IgD-negative memory B cell (primary cell): ENCODE measurements around the gene DCBLD2. TPM values are rescaled to one million over a fixed set of nuclear protein-coding genes. Genes with fewer than 3 reads are reported as not detected.
"Not testable (repeated sequence)": the region's sequence is repeated elsewhere in the genome, so short reads cannot be mapped to it uniquely, and the experiment has no call there.

Experiments
- H3K27ac Mint-ChIP-seq, 3 donors: one replicate each; pipeline ENCODE4 v1.8.0; 2020 to 2022; ENCODE audit warnings: mild to moderate bottlenecking in 3 of 3, mixed read lengths in 3 of 3, moderate library complexity in 1 of 3
- H3K27me3 Mint-ChIP-seq: one replicate; pipeline ENCODE4 v1.8.0; 2021; ENCODE audit warnings: mixed read lengths
- H3K36me3 Mint-ChIP-seq: one replicate; pipeline ENCODE4 v1.8.0; 2020; ENCODE audit warnings: mild to moderate bottlenecking, mixed read lengths
- H3K4me1 Mint-ChIP-seq, 3 donors: one replicate each; pipeline ENCODE4 v1.8.0; 2020 to 2022; ENCODE audit warnings: mixed read lengths in 3 of 3, mild to moderate bottlenecking in 1 of 3
- H3K4me3 Mint-ChIP-seq, 4 donors: one replicate each; pipeline ENCODE4 v1.8.0; 2020 to 2022; ENCODE audit warnings: mild to moderate bottlenecking in 4 of 4, mixed read lengths in 4 of 4, moderate library complexity in 3 of 4
- H3K9me3 Mint-ChIP-seq, 3 donors: one replicate each; pipeline ENCODE4 v1.8.0; 2020 to 2021; ENCODE audit warnings: mixed read lengths in 3 of 3, mild to moderate bottlenecking in 1 of 3
- polyA plus RNA-seq: library from polyadenylated mRNA; unstranded; fragments of 300-500 nt; fragmentation: Illumina TruSeq; gene quantifications from one replicate; pipeline ENCODE4 v1.2.3, GENCODE V29; 2021

DCBLD2 gene
- polyA plus RNA-seq, 1 donor from 2014 or later: not detected

- peaks cover 11% of the 10 kb centered on the region for H3K27me3 Mint-ChIP-seq
- peaks cover 8 to 12% (median 11%) of the 10 kb centered on the region in 3 donors for H3K4me1 Mint-ChIP-seq
- H3K36me3 Mint-ChIP-seq: no peaks in the 10 kb centered on the region
- peaks cover 0 to 1% (median 0%) of the 10 kb centered on the region in 3 donors for H3K9me3 Mint-ChIP-seq
- H3K4me3 Mint-ChIP-seq: peak overlapping the region; percentile 83 to 98 (median 90)
- H3K27ac Mint-ChIP-seq: peak overlapping the region in 1 of 3 donors; percentile 29
Measured at GRCh38 chr3:98901119-98901391, 440 bp downstream of the DCBLD2 start.

- Mint-ChIP-seq H3K27ac (peak overlapping the region in 2 of 3 donors; percentile 29 to 46), H3K4me3 (peak overlapping the region; percentile 83 to 92 (median 88)), H3K36me3 (no peaks in the 10 kb centered on the region), H3K27me3 (peaks cover 11% of the 10 kb centered on the region), H3K9me3 (peaks cover 0 to 1% (median 0%) of the 10 kb centered on the region in 3 donors), H3K4me1 (peaks cover 8 to 12% (median 11%) of the 10 kb centered on the region in 3 donors)
Measured at GRCh38 chr3:98900265-98901118, 1.0 kb downstream of the DCBLD2 start.

- Mint-ChIP-seq H3K4me3 (no peak overlapping the region), H3K36me3 (no peaks in the 10 kb centered on the region), H3K27me3 (peaks cover 5% of the 10 kb centered on the region), H3K9me3 (no peaks in the 10 kb centered on the region), H3K4me1 (peaks cover 8 to 12% (median 9%) of the 10 kb centered on the region in 3 donors), H3K27ac (no peak overlapping the region)
Measured at GRCh38 chr3:98897701-98898100, 3.8 kb downstream of the DCBLD2 start.

GRCh38 chr3:98894791-98895576, 6.5 kb downstream of the DCBLD2 start:
- Mint-ChIP-seq H3K9me3 (no peaks in the 10 kb centered on the region), H3K27me3 (no peaks in the 10 kb centered on the region), H3K27ac (no peak overlapping the region), H3K36me3 (no peaks in the 10 kb centered on the region), H3K4me1 (peaks cover 0 to 5% (median 1%) of the 10 kb centered on the region in 3 donors), H3K4me3 (no peak overlapping the region)

- Mint-ChIP-seq H3K9me3 (no peaks in the 10 kb centered on the region), H3K4me3 (no peak overlapping the region), H3K27ac (no peak overlapping the region)
Measured at GRCh38 chr3:98893740-98894139, 7.8 kb downstream of the DCBLD2 start.

GRCh38 chr3:98892263-98892662, 9.2 kb downstream of the DCBLD2 start:
- Mint-ChIP-seq H3K36me3 (no peaks in the 10 kb centered on the region), H3K4me1 (peaks cover 0 to 1% (median 0%) of the 10 kb centered on the region in 3 donors), H3K4me3 (no peak overlapping the region), H3K27me3 (no peaks in the 10 kb centered on the region), H3K9me3 (no peaks in the 10 kb centered on the region), H3K27ac (no peak overlapping the region)

More at GRCh38 chr3:98893740-98894139, 7.8 kb downstream of the DCBLD2 start:
- H3K27me3 Mint-ChIP-seq: no peaks in the 10 kb centered on the region
- H3K4me1 Mint-ChIP-seq: peaks cover 0 to 1% (median 0%) of the 10 kb centered on the region in 3 donors
- H3K36me3 Mint-ChIP-seq: no peaks in the 10 kb centered on the region

DNA sequence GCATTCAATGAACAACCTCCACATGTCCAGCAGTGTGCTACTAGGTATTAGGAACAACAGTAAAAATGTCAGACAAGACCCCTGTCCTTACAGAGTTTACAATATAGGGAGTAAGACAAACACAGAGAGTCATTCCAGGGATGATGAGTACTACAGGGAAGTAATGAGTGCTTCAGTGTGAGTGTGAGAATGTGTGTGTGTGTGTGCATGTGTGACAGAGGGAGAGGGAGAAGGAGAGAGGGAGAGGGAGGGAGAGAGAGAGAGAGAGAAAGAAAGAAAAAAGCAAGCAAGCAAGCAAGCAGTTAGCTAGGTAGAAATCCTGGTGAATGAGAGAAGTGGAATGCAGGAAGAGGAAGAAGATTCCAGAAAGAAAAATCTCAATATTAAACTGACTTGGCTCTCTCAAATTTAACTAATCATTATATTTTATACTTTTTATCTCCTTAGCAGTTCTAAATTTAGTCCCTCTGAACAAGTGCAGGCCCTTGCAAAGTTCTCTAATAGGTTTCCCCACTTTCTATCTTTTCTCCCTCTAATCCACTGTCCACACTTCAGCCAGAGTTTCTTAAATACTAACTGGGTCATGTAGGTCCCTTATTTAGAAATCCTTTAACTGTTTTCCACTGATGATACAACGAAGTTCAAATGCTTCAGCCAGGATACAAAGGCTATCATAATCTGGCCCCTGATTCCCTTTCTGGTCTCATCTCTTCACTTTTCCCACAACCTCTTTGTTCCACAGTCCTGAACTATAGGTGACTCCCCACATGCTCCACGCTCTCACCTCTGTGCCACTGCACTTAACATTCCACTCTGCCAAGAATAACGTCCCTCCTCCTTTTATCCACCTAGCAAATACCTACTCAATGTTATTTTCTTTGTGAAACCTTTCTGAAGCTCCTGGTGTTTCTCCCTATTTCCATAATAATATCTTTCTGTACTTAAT, 10.3 kb downstream of the DCBLD2 start:
- Mint-ChIP-seq H3K9me3 (no peaks in the 10 kb centered on the region), H3K4me1 (peaks cover 0 to 1% (median 0%) of the 10 kb centered on the region in 3 donors), H3K4me3 (no peak overlapping the region), H3K36me3 (no peaks in the 10 kb centered on the region), H3K27me3 (no peaks in the 10 kb centered on the region), H3K27ac (no peak overlapping the region)

DNA sequence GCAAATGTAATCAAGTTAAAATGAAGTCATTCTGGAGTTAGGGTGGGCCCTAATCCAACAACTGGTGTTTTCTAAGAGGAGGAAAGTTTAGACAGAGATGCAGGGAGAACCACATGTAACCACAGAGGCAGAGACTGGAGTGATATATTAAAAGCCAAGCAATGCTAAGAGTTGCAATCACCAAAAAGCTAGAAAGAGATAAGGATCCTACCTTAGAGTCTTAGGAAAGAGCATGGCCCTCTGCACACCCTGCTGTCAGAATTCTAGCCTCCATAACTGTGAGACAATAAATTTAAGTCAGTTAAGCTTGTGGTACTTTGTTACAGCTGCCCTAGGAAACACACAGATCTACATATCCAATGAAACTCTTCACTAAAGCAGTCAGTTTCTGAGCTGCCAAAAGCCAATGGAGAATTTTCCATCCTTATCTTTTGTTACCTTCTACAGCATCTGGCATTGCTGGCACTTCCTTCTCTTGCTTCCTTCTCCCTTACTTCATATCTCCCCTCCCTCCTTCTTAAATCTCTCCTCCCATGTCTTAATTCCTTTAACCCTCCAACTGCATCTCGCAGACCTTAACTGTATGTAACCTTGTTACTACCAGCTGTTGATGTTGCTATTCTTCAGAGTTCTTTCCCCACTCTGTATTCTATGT, 11.2 kb downstream of the DCBLD2 start:
- Mint-ChIP-seq H3K36me3 (no peaks in the 10 kb centered on the region), H3K4me3 (no peak overlapping the region), H3K4me1 (peaks cover 0 to 1% (median 0%) of the 10 kb centered on the region in 3 donors), H3K27me3 (no peaks in the 10 kb centered on the region), H3K9me3 (no peaks in the 10 kb centered on the region), H3K27ac (no peak overlapping the region)

GRCh38 chr3:98887684-98888083, 13.8 kb downstream of the DCBLD2 start:
- no peaks in the 10 kb centered on the region for H3K27me3 Mint-ChIP-seq
- no peak overlapping the region for H3K27ac Mint-ChIP-seq
- peaks cover 0 to 1% (median 0%) of the 10 kb centered on the region in 3 donors for H3K4me1 Mint-ChIP-seq
- no peak overlapping the region for H3K4me3 Mint-ChIP-seq
- no peaks in the 10 kb centered on the region for H3K9me3 Mint-ChIP-seq
- no peaks in the 10 kb centered on the region for H3K36me3 Mint-ChIP-seq

GRCh38 chr3:98886525-98886924, 15.0 kb downstream of the DCBLD2 start:
- Mint-ChIP-seq H3K27me3 (no peaks in the 10 kb centered on the region), H3K27ac (no peak overlapping the region), H3K36me3 (no peaks in the 10 kb centered on the region), H3K4me3 (no peak overlapping the region), H3K4me1 (no peaks in the 10 kb centered on the region), H3K9me3 (no peaks in the 10 kb centered on the region)

DNA sequence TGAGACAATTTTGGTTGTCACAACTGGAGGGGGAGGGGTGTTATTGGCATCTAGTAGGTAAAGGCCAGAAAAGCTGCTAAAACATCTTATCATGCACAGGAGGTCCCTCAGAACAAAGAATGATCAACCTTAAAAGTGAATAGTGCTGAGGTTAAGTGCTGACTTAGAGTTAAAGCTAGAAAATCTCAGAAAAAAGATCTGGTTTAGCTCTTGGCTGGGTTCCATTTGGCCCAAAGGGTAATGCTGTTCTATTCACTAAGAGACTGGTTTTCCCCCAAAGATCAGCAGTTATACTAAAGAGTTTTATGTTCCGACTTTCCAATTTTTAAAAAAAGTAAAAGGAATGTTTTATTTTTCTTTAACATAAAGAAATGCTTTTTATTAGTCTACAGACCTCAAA, 15.6 kb downstream of the DCBLD2 start:
- Mint-ChIP-seq H3K9me3 (no peaks in the 10 kb centered on the region), H3K27ac (no peak overlapping the region), H3K4me3 (no peak overlapping the region), H3K4me1 (no peaks in the 10 kb centered on the region), H3K36me3 (no peaks in the 10 kb centered on the region), H3K27me3 (no peaks in the 10 kb centered on the region)

DNA sequence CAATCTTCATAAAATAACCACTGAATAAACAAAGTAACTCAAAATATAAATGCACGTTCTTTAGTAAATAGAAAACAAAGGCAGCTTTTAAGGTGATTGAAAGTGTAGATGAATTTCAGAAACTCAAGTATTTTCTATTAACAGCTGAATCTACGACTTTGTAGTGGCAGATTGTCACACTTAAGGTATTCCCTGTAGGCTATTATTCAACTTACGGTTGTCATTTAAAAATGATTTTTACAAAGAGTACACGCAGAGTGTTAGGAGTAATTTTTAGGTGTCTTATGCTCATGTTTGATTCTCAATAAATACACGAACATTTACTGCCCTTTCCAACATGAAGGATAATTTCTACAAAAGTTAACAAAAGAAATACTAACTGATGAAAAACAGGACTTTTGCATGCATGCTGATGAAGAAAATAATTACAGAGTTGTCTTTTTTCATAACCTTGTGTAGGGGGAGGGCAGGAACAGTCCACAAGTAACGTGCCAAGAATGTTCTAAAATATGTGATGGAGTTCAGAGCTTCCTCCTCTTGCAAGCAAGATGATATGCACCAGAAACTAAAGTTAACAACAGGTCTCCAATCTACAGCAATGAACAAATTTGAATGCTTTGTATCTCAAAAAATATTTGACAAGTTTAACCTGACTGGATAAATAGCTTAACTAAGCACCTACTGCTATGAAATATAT, 16.7 kb downstream of the DCBLD2 start:
- H3K36me3 Mint-ChIP-seq: no peaks in the 10 kb centered on the region
- no peaks in the 10 kb centered on the region for H3K4me1 Mint-ChIP-seq
- H3K9me3 Mint-ChIP-seq: no peaks in the 10 kb centered on the region
- no peak overlapping the region for H3K4me3 Mint-ChIP-seq
- no peak overlapping the region for H3K27ac Mint-ChIP-seq
- H3K27me3 Mint-ChIP-seq: no peaks in the 10 kb centered on the region

- not testable (repeated sequence) for H3K27me3 Mint-ChIP-seq, H3K4me1 Mint-ChIP-seq, H3K27ac Mint-ChIP-seq, H3K4me3 Mint-ChIP-seq, H3K9me3 Mint-ChIP-seq, H3K36me3 Mint-ChIP-seq
Measured at GRCh38 chr3:98882614-98883333, 18.7 kb downstream of the DCBLD2 start.
